Breast epithelium (tissue), 4 donors: ENCODE data around the gene ALPK3. TPM values are rescaled to one million over a fixed set of nuclear protein-coding genes. Genes with fewer than 3 reads are reported as not detected.
A peak's percentile ranks its signal among the peaks of the same experiment; 100 is the strongest.

Source experiments
- DNase-seq, 2 donors: peaks; one replicate each; pipeline ENCODE4 v3.0.0-alpha.2; 2019; ENCODE audit warnings: low spot score in 2 of 2
- H3K27ac ChIP-seq, 2 donors: fragments of 200-600 bp; sonication (generic) in 1 of 2; one replicate each; pipeline ENCODE4 v1.5.1; 2016 to 2019; ENCODE audit warnings: mild to moderate bottlenecking in 1 of 2
- H3K27me3 ChIP-seq, 2 donors: fragments of 200-600 bp; sonication (generic) in 1 of 2; one replicate each; pipeline versions ENCODE4 v1.5.1 to v1.6.0; 2017 to 2019; ENCODE audit warnings: control low read depth in 1 of 2, mild to moderate bottlenecking in 1 of 2
- H3K36me3 ChIP-seq: fragments of 200-600 bp; one replicate; pipeline ENCODE4 v1.5.1; 2019
- H3K4me1 ChIP-seq, 2 donors: fragments of 200-600 bp; sonication (generic); one replicate each; pipeline ENCODE4 v1.5.1; 2016 to 2019; ENCODE audit warnings: control low read depth in 1 of 2
- H3K4me3 ChIP-seq, 3 donors: fragments of 200-600 bp; sonication (generic); 1 replicate in 2 of 3; 2 replicates in 1 of 3; pipeline ENCODE4 v1.5.1; 2016 to 2019; ENCODE audit warnings: mild to moderate bottlenecking in 3 of 3, moderate library complexity in 2 of 3
- H3K9me3 ChIP-seq, 2 donors: fragments of 200-600 bp; sonication (generic) in 1 of 2; one replicate each; pipeline ENCODE4 v1.5.1; 2016 to 2019; ENCODE audit warnings: control low read depth in 1 of 2
- POLR2A ChIP-seq: fragments of 450-650 bp; IDR thresholded peaks from one replicate; pipeline ENCODE4 v1.6.1; 2016; ENCODE audit warnings: antibody characterized with exemption, mild to moderate bottlenecking, moderate library complexity
- POLR2AphosphoS5 ChIP-seq, 3 donors: sonication (generic); formaldehyde crosslinking; IDR thresholded peaks; one replicate each; pipeline ENCODE4 v1.6.1; 2017; ENCODE audit warnings: antibody characterized with exemption in 3 of 3
- intact Hi-C: fragments of 100-400 bp; cut with DNase I; formaldehyde crosslinking; loops from one replicate; pipeline ENCODE4 v1.15.1; 2023; ENCODE audit warnings: low total_unique reads
- total RNA-seq, 3 donors: library from RNA; depleted of rRNA; stranded (reverse); fragments of >200 nt; gene quantifications; one replicate each; pipeline ENCODE4 v1.1.0, GENCODE V29; 2016
- TF ChIP-seq, protein P1 (sequence below), 3 donors: fragments of 450-650 bp; IDR thresholded peaks; one replicate each; pipeline ENCODE4 v1.5.1; 2016 to 2017; ENCODE audit warnings: antibody characterized with exemption in 3 of 3, mild to moderate bottlenecking in 3 of 3, moderate library complexity in 3 of 3

Gene ALPK3
- total RNA-seq, 3 donors from 2014 or later: 1.6 to 3.4 (median 2.6) TPM

DNA sequence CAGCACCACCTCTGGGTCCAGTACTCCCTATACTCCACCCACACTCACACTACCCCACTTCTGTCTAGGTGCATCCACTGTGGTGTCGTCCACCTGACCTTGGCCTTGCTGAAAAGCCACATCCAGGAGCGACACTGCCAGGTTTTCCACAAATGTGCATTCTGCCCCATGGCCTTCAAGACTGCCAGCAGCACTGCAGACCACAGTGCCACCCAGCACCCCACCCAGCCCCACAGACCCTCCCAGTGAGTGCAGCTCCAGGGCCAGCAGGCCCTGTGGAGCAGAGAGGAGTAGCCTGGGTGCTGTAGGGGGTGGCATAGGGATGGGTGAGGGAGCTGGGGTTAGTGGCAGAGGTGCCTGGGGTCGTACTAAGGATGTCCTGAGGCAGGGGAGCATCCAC lies 19.4 kb upstream of the ALPK3 start:
- no peak for DNase-seq
- Histone ChIP-seq H3K9me3 (no peaks in the 10 kb centered on the region), H3K27ac (no peak overlapping the region), H3K4me3 (no peak overlapping the region), H3K27me3 (no peaks in the 10 kb centered on the region), H3K36me3 (peaks cover 3% of the 10 kb centered on the region), H3K4me1 (no peaks in the 10 kb centered on the region)
- intact Hi-C loops: no loop called here
- TF ChIP-seq, protein P1, sequence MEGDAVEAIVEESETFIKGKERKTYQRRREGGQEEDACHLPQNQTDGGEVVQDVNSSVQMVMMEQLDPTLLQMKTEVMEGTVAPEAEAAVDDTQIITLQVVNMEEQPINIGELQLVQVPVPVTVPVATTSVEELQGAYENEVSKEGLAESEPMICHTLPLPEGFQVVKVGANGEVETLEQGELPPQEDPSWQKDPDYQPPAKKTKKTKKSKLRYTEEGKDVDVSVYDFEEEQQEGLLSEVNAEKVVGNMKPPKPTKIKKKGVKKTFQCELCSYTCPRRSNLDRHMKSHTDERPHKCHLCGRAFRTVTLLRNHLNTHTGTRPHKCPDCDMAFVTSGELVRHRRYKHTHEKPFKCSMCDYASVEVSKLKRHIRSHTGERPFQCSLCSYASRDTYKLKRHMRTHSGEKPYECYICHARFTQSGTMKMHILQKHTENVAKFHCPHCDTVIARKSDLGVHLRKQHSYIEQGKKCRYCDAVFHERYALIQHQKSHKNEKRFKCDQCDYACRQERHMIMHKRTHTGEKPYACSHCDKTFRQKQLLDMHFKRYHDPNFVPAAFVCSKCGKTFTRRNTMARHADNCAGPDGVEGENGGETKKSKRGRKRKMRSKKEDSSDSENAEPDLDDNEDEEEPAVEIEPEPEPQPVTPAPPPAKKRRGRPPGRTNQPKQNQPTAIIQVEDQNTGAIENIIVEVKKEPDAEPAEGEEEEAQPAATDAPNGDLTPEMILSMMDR (IDR thresholded peaks at IDR 0.05): no peak
- TF ChIP-seq POLR2AphosphoS5 (IDR thresholded peaks at IDR 0.05) (no peak), POLR2A (no peak)

- Histone ChIP-seq H3K4me3 (no peak overlapping the region), H3K27me3 (no peaks in the 10 kb centered on the region), H3K36me3 (peaks cover 3% of the 10 kb centered on the region), H3K4me1 (no peaks in the 10 kb centered on the region), H3K9me3 (no peaks in the 10 kb centered on the region), H3K27ac (no peak overlapping the region)
- no peak for DNase-seq
- no peak for TF ChIP-seq POLR2AphosphoS5 (IDR thresholded peaks at IDR 0.05)
- TF ChIP-seq, protein P1 (IDR thresholded peaks at IDR 0.05): no peak
- no peak for TF ChIP-seq POLR2A
- intact Hi-C loops: no loop called here
Observed at GRCh38 chr15:84798436-84798946, 18.7 kb upstream of the ALPK3 start.

GRCh38 chr15:84799511-84800187 lies 17.5 kb upstream of the ALPK3 start:
- peaks cover 3% of the 10 kb centered on the region for H3K36me3 ChIP-seq
- TF ChIP-seq POLR2AphosphoS5 (IDR thresholded peaks at IDR 0.05) (no peak), POLR2A (no peak)
- TF ChIP-seq, protein P1 (IDR thresholded peaks at IDR 0.05): no peak
- H3K4me3 ChIP-seq: no peak overlapping the region
- H3K27ac ChIP-seq: peak overlapping the region in 1 of 2 donors; percentile 13
- no peaks in the 10 kb centered on the region for H3K9me3 ChIP-seq
- no peaks in the 10 kb centered on the region for H3K27me3 ChIP-seq
- DNase-seq: no peak
- intact Hi-C loops: no loop called here
- no peaks in the 10 kb centered on the region for H3K4me1 ChIP-seq

DNA sequence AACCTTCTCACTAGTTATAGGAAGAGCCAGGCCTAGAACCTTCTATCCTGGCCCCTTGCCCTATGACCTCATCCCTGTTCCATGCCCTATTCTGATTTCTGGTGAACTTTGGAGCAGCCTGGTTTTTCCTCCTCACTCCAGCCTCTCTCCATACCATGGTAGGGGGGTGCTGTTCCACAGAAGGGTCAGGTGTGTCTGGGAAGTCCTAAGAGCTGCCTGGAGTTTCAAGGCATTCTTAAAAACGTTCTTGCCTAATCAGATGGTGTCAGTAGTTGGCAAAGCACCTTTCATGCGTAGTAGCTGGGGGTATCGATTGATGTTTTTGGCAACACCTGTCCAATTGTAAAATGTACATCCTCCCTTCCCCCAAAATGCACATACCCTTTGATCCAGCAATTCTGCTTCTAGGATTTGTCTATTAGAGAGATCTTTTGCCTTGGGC lies 16.8 kb upstream of the ALPK3 start:
- Histone ChIP-seq H3K4me3 (no peak overlapping the region), H3K36me3 (peaks cover 3% of the 10 kb centered on the region), H3K27me3 (no peaks in the 10 kb centered on the region), H3K27ac (no peak overlapping the region), H3K9me3 (no peaks in the 10 kb centered on the region), H3K4me1 (no peaks in the 10 kb centered on the region)
- no peak for DNase-seq
- intact Hi-C loops: no loop called here
- TF ChIP-seq POLR2A (no peak), POLR2AphosphoS5 (IDR thresholded peaks at IDR 0.05) (no peak)
- TF ChIP-seq, protein P1 (IDR thresholded peaks at IDR 0.05): no peak
